ENCODE measurements around the gene FAM47E.

Gene FAM47E

GRCh38 chr4:76226418-76226817 is 25.1 kb upstream of the FAM47E start:
- no peak for DNase-seq (ENCODE audit: low spot score)
- TF ChIP-seq CTCF (IDR thresholded peaks at IDR 0.05; ENCODE audit: extremely low read depth, insufficient read depth, missing control alignments), result no peak
- in situ Hi-C loops (cut with MboI; ENCODE audit: low pct_unique_long_range_greater_than_20kb, low sequenced_read_pairs, unreplicated experiment), result no loop called here

GRCh38 chr4:76232681-76233080 is 18.8 kb upstream of the FAM47E start:
- no peak for TF ChIP-seq CTCF (IDR thresholded peaks at IDR 0.05; ENCODE audit: extremely low read depth, insufficient read depth, missing control alignments)
- no peak for DNase-seq (ENCODE audit: low spot score)
- in situ Hi-C loops (cut with MboI; ENCODE audit: low pct_unique_long_range_greater_than_20kb, low sequenced_read_pairs, unreplicated experiment), result no loop called here

- in situ Hi-C loops (cut with MboI; ENCODE audit: low pct_unique_long_range_greater_than_20kb, low sequenced_read_pairs, unreplicated experiment), result no loop called here
- no peak for TF ChIP-seq CTCF (IDR thresholded peaks at IDR 0.05; ENCODE audit: extremely low read depth, insufficient read depth, missing control alignments)
- DNase-seq (ENCODE audit: low spot score), result no peak
These were observed 18.4 kb upstream of the FAM47E start for GRCh38 chr4:76233083-76233482.

GRCh38 chr4:76233529-76233928 is 18.0 kb upstream of the FAM47E start:
- no peak for TF ChIP-seq CTCF (IDR thresholded peaks at IDR 0.05; ENCODE audit: extremely low read depth, insufficient read depth, missing control alignments)
- no peak for DNase-seq (ENCODE audit: low spot score)
- in situ Hi-C loops (cut with MboI; ENCODE audit: low pct_unique_long_range_greater_than_20kb, low sequenced_read_pairs, unreplicated experiment), result no loop called here

- DNase-seq (ENCODE audit: low spot score), result no peak
- in situ Hi-C loops (cut with MboI; ENCODE audit: low pct_unique_long_range_greater_than_20kb, low sequenced_read_pairs, unreplicated experiment), result no loop called here
- TF ChIP-seq CTCF (IDR thresholded peaks at IDR 0.05; ENCODE audit: extremely low read depth, insufficient read depth, missing control alignments), result no peak
These were observed 17.4 kb upstream of the FAM47E start for GRCh38 chr4:76233967-76234678.

GRCh38 chr4:76234679-76235044 is 16.9 kb upstream of the FAM47E start:
- in situ Hi-C loops (cut with MboI; ENCODE audit: low pct_unique_long_range_greater_than_20kb, low sequenced_read_pairs, unreplicated experiment), result no loop called here
- no peak for DNase-seq (ENCODE audit: low spot score)
- no peak for TF ChIP-seq CTCF (IDR thresholded peaks at IDR 0.05; ENCODE audit: extremely low read depth, insufficient read depth, missing control alignments)
